A673 (cell line): ENCODE measurements around the gene EFTUD2. TPM values are rescaled to one million over a fixed set of nuclear protein-coding genes. Genes with fewer than 3 reads are reported as not detected.
"Not testable (repeated sequence)": the region's sequence is repeated elsewhere in the genome, so short reads cannot be mapped to it uniquely, and the experiment has no call there.

Source experiments
- BruUV-seq: library from RNA; stranded (reverse); fragments of 400-500 nt; replicated peaks from 2 replicates; lab custom pipeline; 2021; lab: Mats Ljungman, UMichigan
- CTCF ChIA-PET: fragments of 300-600 bp; sonication (Branson Sonifier 250); formaldehyde crosslinking; loops from one replicate; lab custom pipeline; 2022; ENCODE audit warnings: antibody characterized with exemption; lab: Charles Lee
- POLR2A ChIA-PET: fragments of 300-600 bp; sonication (Branson Sonifier 250); formaldehyde crosslinking; loops from one replicate; lab custom pipeline; 2022; ENCODE audit warnings: antibody characterized with exemption; ENCODE audit not compliant: low non-redundant PET; lab: Charles Lee
- DNase-seq: peaks from one replicate; pipeline ENCODE4 v3.0.0-alpha.2; 2015; ENCODE audit warnings: low spot score
- H3K27ac ChIP-seq: fragments of 200-600 bp; sonication (generic); 2 replicates; pipeline ENCODE4 v1.5.1; 2016; ENCODE audit warnings: mixed run types, low read depth, mild to moderate bottlenecking, mixed read lengths, antibody characterized with exemption, low read length; ENCODE audit not compliant: poor library complexity, severe bottlenecking
- H3K27me3 ChIP-seq: fragments of 200-600 bp; sonication (generic); replicated peaks from 2 replicates; pipeline ENCODE4 v1.6.1; 2017; ENCODE audit warnings: mixed run types, low read depth, mild to moderate bottlenecking, mixed read lengths, antibody characterized with exemption, low read length; ENCODE audit not compliant: insufficient read depth, poor library complexity
- H3K36me3 ChIP-seq: fragments of 200-600 bp; sonication (generic); 2 replicates; pipeline ENCODE4 v1.6.1; 2016; ENCODE audit warnings: mixed run types, mild to moderate bottlenecking, mixed read lengths, antibody characterized with exemption, low read length; ENCODE audit not compliant: insufficient read depth, poor library complexity, severe bottlenecking
- H3K4me1 ChIP-seq: fragments of 200-600 bp; sonication (generic); 2 replicates; pipeline ENCODE4 v1.6.1; 2017; ENCODE audit warnings: mixed run types, mild to moderate bottlenecking, mixed read lengths, antibody characterized with exemption, low read length; ENCODE audit not compliant: insufficient read depth, poor library complexity, severe bottlenecking
- H3K4me3 ChIP-seq: fragments of 200-600 bp; sonication (generic); 2 replicates; pipeline ENCODE4 v1.5.1; 2016; ENCODE audit warnings: low read depth, mixed run types, mild to moderate bottlenecking, mixed read lengths, low read length; ENCODE audit not compliant: poor library complexity, severe bottlenecking
- H3K9me3 ChIP-seq: fragments of 200-600 bp; sonication (generic); 2 replicates; pipeline ENCODE4 v1.6.1; 2016; ENCODE audit warnings: mixed run types, low read depth, mild to moderate bottlenecking, mixed read lengths, antibody characterized with exemption, low read length; ENCODE audit not compliant: poor library complexity, severe bottlenecking
- EZH2 ChIP-seq: fragments of 200-600 bp; sonication (generic); IDR thresholded peaks from 2 replicates; pipeline ENCODE4 v1.6.1; 2017; ENCODE audit warnings: borderline replicate concordance, low read depth, mild to moderate bottlenecking, mixed read lengths, antibody characterized with exemption, low read length; ENCODE audit not compliant: poor library complexity, severe bottlenecking
- intact Hi-C: fragments of 100-400 bp; cut with micrococcal nuclease; formaldehyde crosslinking; loops from one replicate; pipeline ENCODE4 v1.10.0; 2022; ENCODE audit not compliant: unreplicated experiment
- total RNA-seq: library from RNA; stranded (reverse); gene quantifications from 2 replicates; pipeline ENCODE4 v1.2.3, GENCODE V29; 2021
- TF ChIP-seq, protein P1 (sequence below): fragments of 300-800, 200-600 bp; sonication (generic); conservative IDR thresholded peaks from 2 replicates; pipeline ENCODE4 v1.5.1; 2017; ENCODE audit warnings: low read depth, mild to moderate bottlenecking, antibody characterized with exemption, low read length, moderate library complexity, mixed read lengths

The EFTUD2 gene
- total RNA-seq, 1 experiment from 2014 or later, result 144 TPM

DNA sequence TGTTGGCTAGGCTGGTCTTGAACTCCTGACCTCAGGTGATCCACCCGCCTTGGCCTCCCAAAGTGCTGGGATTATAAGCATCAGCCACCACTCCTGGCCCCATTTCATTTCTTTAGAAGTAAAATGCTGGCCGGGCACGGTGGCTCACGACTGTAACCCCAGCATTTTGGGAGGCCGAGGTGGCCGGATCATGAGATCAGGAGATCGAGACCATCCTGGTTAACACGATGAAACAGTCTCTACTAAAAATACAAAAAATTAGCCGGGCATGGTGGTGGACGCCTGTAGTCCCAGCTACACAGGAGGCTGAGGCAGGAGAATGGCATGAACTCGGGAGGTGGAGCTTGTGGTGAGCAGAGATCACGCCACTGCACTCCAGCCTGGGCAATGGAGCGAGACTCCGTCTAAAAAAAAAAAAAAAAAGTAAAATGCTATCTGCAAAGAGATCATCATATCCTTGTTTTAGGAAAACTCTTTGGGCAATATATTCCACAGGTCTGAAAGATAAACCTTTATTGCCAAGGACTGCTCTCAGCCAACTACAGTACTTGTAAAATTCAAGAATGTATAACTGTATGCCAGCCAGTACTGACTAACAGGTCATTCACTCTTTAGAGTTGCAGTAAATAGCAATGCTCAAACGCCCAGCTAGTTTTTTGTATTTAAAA lies 73.0 kb downstream of the EFTUD2 start:
- no peak for DNase-seq
- POLR2A ChIA-PET, result interaction anchor here (0.7 kb wide), 1 partner anchor 59 kb away, joined by 4 read pairs; no protein-coding TSS in a partner anchor
- Histone ChIP-seq H3K27me3 (no peaks in the 10 kb centered on the region), H3K27ac (no peak overlapping the region), H3K4me3 (no peak overlapping the region), H3K9me3 (no peaks in the 10 kb centered on the region), H3K4me1 (peaks cover 9% of the 10 kb centered on the region), H3K36me3 (no peaks in the 10 kb centered on the region)
- intact Hi-C loops, result no loop called here
- BruUV-seq, result no TSS peak
- CTCF ChIA-PET, result no interaction called here
- TF ChIP-seq, protein P1, sequence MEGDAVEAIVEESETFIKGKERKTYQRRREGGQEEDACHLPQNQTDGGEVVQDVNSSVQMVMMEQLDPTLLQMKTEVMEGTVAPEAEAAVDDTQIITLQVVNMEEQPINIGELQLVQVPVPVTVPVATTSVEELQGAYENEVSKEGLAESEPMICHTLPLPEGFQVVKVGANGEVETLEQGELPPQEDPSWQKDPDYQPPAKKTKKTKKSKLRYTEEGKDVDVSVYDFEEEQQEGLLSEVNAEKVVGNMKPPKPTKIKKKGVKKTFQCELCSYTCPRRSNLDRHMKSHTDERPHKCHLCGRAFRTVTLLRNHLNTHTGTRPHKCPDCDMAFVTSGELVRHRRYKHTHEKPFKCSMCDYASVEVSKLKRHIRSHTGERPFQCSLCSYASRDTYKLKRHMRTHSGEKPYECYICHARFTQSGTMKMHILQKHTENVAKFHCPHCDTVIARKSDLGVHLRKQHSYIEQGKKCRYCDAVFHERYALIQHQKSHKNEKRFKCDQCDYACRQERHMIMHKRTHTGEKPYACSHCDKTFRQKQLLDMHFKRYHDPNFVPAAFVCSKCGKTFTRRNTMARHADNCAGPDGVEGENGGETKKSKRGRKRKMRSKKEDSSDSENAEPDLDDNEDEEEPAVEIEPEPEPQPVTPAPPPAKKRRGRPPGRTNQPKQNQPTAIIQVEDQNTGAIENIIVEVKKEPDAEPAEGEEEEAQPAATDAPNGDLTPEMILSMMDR, result no peak
- TF ChIP-seq EZH2, result no peak

DNA sequence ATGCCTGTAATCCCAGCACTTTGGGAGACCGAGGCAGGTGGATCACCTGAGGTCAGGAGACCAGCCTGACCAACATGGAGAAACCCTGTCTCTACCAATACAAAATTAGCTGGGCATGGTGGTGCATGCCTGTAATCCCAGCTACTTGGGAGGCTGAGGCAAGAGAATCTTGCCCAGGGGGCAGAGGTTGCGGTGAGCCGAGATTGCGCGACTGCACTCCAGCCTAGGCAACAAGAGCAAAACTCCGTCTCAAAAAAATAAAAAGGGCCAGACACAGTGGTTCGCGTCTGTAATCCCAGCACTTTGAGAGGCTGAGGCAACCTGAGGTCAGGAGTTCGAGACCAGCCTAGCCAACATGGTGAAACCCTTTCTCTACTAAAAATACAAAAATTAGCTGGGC lies 74.0 kb downstream of the EFTUD2 start:
- H3K4me3 ChIP-seq, intact Hi-C loops, BruUV-seq, H3K9me3 ChIP-seq, POLR2A ChIA-PET, CTCF ChIA-PET, H3K27ac ChIP-seq, DNase-seq, H3K36me3 ChIP-seq, H3K27me3 ChIP-seq: not testable (repeated sequence)
- H3K4me1 ChIP-seq, result peaks cover 19% of the 10 kb centered on the region

DNA sequence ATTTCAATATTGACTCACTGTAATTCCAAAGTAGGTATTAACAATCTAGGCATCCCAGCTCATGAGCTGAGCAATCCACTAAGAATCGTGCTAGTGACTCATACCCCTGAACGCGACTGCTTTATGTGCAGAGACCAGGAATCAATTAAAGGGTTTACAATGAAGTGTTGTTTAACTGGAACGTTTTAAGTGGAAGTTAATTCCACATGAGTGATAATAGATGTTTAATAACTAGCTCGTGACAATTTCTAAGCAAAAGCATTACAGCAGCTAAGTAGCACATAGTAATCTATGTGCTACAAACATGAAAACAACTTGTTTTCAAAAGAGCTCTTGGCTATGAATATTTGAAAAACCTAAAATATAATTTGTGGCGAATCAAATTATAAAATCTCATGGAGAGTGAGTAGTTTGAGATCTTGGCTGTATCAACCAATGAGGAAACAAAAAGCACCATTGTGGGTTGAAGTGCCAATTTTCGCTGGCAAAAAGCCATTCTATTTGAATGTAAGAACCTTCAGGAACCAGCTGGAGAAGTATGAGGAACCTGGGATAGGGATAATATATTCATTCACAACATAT lies 78.5 kb downstream of the EFTUD2 start:
- intact Hi-C loops, result no loop called here
- DNase-seq, result peak; percentile 78
- BruUV-seq, result no TSS peak
- H3K4me3 ChIP-seq, result no peak overlapping the region
- H3K36me3 ChIP-seq, result no peaks in the 10 kb centered on the region
- no peak overlapping the region for H3K27ac ChIP-seq
- H3K4me1 ChIP-seq, result peaks cover 12% of the 10 kb centered on the region
- CTCF ChIA-PET, result interaction anchor here (0.6 kb wide), 1 partner anchor 277 kb away, joined by 3 read pairs; no protein-coding TSS in a partner anchor
- H3K27me3 ChIP-seq, result no peaks in the 10 kb centered on the region
- H3K9me3 ChIP-seq, result no peaks in the 10 kb centered on the region
- TF ChIP-seq, protein P1, result no peak
- no peak for TF ChIP-seq EZH2
- POLR2A ChIA-PET, result no interaction called here

DNA sequence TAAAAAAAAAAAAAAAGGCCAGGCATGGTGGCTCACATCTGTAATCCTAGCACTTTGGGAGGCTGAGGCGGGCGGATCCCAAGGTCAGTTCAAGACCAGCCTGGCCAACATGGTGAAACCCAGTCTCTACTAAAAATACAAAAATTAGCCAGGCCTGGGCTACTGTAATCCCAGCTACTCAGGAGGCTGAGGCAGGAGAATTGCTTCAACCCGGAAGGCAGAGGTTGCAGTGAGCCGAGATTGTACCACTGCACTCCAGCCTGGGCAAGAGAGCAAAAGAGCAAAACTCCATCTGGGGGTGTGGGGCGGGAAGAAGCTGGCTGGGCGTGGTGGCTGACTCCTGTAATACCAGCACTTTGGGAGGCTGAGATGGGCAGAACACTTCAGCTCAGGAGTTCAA lies 80.7 kb downstream of the EFTUD2 start:
- H3K4me1 ChIP-seq, result peaks cover 12% of the 10 kb centered on the region
- H3K27me3 ChIP-seq, H3K9me3 ChIP-seq, H3K4me3 ChIP-seq, intact Hi-C loops, H3K27ac ChIP-seq, CTCF ChIA-PET, DNase-seq, POLR2A ChIA-PET, BruUV-seq, H3K36me3 ChIP-seq: not testable (repeated sequence)
